ENCODE results near the gene PAX2. TPM values are rescaled to one million over a fixed set of nuclear protein-coding genes. Genes with fewer than 3 reads are reported as not detected.
A peak's percentile ranks its signal among the peaks of the same experiment; 100 is the strongest.

The PAX2 gene
- total RNA-seq, 1 donor from 2014 or later = 4.4 TPM

- no peaks in the 10 kb centered on the region for H3K36me3 Mint-ChIP-seq
- no peak overlapping the region for H3K4me3 Mint-ChIP-seq
- H3K27ac Mint-ChIP-seq = no peak overlapping the region
- no peaks in the 10 kb centered on the region for H3K9me3 Mint-ChIP-seq
- no peaks in the 10 kb centered on the region for H3K4me1 Mint-ChIP-seq (ENCODE audit: unreplicated experiment)
- no peak for TF ChIP-seq CTCF (conservative IDR thresholded peaks at IDR 0.05)
- DNase-seq (ENCODE audit: extremely low spot score, unreplicated experiment) = no peak
- peaks cover 68% of the 10 kb centered on the region for H3K27me3 Mint-ChIP-seq
These were observed 69.5 kb downstream of the PAX2 start for GRCh38 chr10:100814751-100815474.

GRCh38 chr10:100816671-100817070, 71.3 kb downstream of the PAX2 start:
- no peak overlapping the region for H3K27ac Mint-ChIP-seq
- no peaks in the 10 kb centered on the region for H3K4me1 Mint-ChIP-seq (ENCODE audit: unreplicated experiment)
- no peaks in the 10 kb centered on the region for H3K36me3 Mint-ChIP-seq
- H3K4me3 Mint-ChIP-seq = no peak overlapping the region
- TF ChIP-seq CTCF (conservative IDR thresholded peaks at IDR 0.05) = no peak
- no peaks in the 10 kb centered on the region for H3K9me3 Mint-ChIP-seq
- peaks cover 75% of the 10 kb centered on the region for H3K27me3 Mint-ChIP-seq
- peak; percentile 44 for DNase-seq (ENCODE audit: extremely low spot score, unreplicated experiment)

GRCh38 chr10:100817268-100817839, 72.0 kb downstream of the PAX2 start:
- peak; percentile 16 for TF ChIP-seq CTCF (conservative IDR thresholded peaks at IDR 0.05)
- Mint-ChIP-seq H3K9me3 (no peaks in the 10 kb centered on the region), H3K27me3 (peaks cover 77% of the 10 kb centered on the region), H3K4me3 (no peak overlapping the region), H3K36me3 (no peaks in the 10 kb centered on the region), H3K4me1 (ENCODE audit: unreplicated experiment) (no peaks in the 10 kb centered on the region), H3K27ac (no peak overlapping the region)
- DNase-seq (ENCODE audit: extremely low spot score, unreplicated experiment) = peak; percentile 49

GRCh38 chr10:100819424-100819823, 74.0 kb downstream of the PAX2 start:
- TF ChIP-seq CTCF (conservative IDR thresholded peaks at IDR 0.05) = no peak
- Mint-ChIP-seq H3K27ac (no peak overlapping the region), H3K27me3 (peaks cover 82% of the 10 kb centered on the region), H3K9me3 (no peaks in the 10 kb centered on the region), H3K36me3 (no peaks in the 10 kb centered on the region), H3K4me3 (no peak overlapping the region), H3K4me1 (ENCODE audit: unreplicated experiment) (no peaks in the 10 kb centered on the region)
- no peak for DNase-seq (ENCODE audit: extremely low spot score, unreplicated experiment)

- Mint-ChIP-seq H3K27ac (no peak overlapping the region), H3K9me3 (no peaks in the 10 kb centered on the region), H3K4me3 (no peak overlapping the region), H3K27me3 (peaks cover 89% of the 10 kb centered on the region), H3K36me3 (no peaks in the 10 kb centered on the region), H3K4me1 (ENCODE audit: unreplicated experiment) (peaks cover under 1% of the 10 kb centered on the region)
- TF ChIP-seq CTCF (conservative IDR thresholded peaks at IDR 0.05) = no peak
- DNase-seq (ENCODE audit: extremely low spot score, unreplicated experiment) = no peak
These were observed 77.8 kb downstream of the PAX2 start for GRCh38 chr10:100823194-100823593.
